Nucleus accumbens (tissue), 56 donors: ENCODE measurements around the gene MED15.
"Not testable (repeated sequence)": the region's sequence is repeated elsewhere in the genome, so short reads cannot be mapped to it uniquely, and the experiment has no call there.

ENCODE experiments used
- DNase-seq, 56 donors: peaks; one replicate each; lab custom pipeline; 2025; lab: John Stamatoyannopoulos, UW

MED15 gene

GRCh38 chr22:20483143-20483506, 24.3 kb upstream of the MED15 start:
- not testable (repeated sequence) for DNase-seq

GRCh38 chr22:20483771-20484170, 23.6 kb upstream of the MED15 start:
- DNase-seq = no peak

GRCh38 chr22:20484948-20485683, 22.3 kb upstream of the MED15 start:
- no peak for DNase-seq

- no peak for DNase-seq
These were observed 21.2 kb upstream of the MED15 start for GRCh38 chr22:20486229-20486628.

- DNase-seq = no peak
These were observed 19.7 kb upstream of the MED15 start for GRCh38 chr22:20487715-20488114.

GRCh38 chr22:20488946-20489345, 18.5 kb upstream of the MED15 start:
- peak in 1 of 56 donors; percentile 18 for DNase-seq

GRCh38 chr22:20490183-20490940, 17.0 kb upstream of the MED15 start:
- no peak for DNase-seq

- DNase-seq = no peak
These were observed 16.5 kb upstream of the MED15 start for GRCh38 chr22:20490941-20491307.

- DNase-seq = no peak
These were observed 16.1 kb upstream of the MED15 start for GRCh38 chr22:20491346-20491745.

GRCh38 chr22:20494978-20495860, 12.2 kb upstream of the MED15 start, which contains the start of gene KLHL22:
Gene KLHL22, minus strand, starts transcription at chr22:20495795. Its CDS starts 6,584 bp downstream, at chr22:20489211.
- DNase-seq = peak in 38 of 56 donors; percentile 5 to 89 (median 52)

GRCh38 chr22:20495861-20496681, 11.3 kb upstream of the MED15 start:
- DNase-seq = peak in 55 of 56 donors; percentile 18 to 95 (median 87)

GRCh38 chr22:20497426-20497825, 10.0 kb upstream of the MED15 start:
- DNase-seq = no peak

GRCh38 chr22:20498913-20499312, 8.5 kb upstream of the MED15 start:
- no peak for DNase-seq

GRCh38 chr22:20499769-20500168, 7.6 kb upstream of the MED15 start:
- no peak for DNase-seq

- no peak for DNase-seq
These were observed 3.6 kb upstream of the MED15 start for GRCh38 chr22:20503816-20504215.

- DNase-seq = not testable (repeated sequence)
These were observed 3.0 kb upstream of the MED15 start for GRCh38 chr22:20504293-20504922.

GRCh38 chr22:20506543-20507252, 712 bp upstream of the MED15 start:
- DNase-seq = no peak

GRCh38 chr22:20508067-20508755, 801 bp downstream of the MED15 start:
- DNase-seq = not testable (repeated sequence)
